ENCODE data around the gene HAGH. TPM values are rescaled to one million over a fixed set of nuclear protein-coding genes. Genes with fewer than 3 reads are reported as not detected.

The HAGH gene
- total and polyA plus RNA-seq, 9 of the 15 experiments (the other 6 are each of a cell fraction or from before 2014, with no cell fraction given) = 0.46 to 35.1 (median 16.8) TPM

DNA sequence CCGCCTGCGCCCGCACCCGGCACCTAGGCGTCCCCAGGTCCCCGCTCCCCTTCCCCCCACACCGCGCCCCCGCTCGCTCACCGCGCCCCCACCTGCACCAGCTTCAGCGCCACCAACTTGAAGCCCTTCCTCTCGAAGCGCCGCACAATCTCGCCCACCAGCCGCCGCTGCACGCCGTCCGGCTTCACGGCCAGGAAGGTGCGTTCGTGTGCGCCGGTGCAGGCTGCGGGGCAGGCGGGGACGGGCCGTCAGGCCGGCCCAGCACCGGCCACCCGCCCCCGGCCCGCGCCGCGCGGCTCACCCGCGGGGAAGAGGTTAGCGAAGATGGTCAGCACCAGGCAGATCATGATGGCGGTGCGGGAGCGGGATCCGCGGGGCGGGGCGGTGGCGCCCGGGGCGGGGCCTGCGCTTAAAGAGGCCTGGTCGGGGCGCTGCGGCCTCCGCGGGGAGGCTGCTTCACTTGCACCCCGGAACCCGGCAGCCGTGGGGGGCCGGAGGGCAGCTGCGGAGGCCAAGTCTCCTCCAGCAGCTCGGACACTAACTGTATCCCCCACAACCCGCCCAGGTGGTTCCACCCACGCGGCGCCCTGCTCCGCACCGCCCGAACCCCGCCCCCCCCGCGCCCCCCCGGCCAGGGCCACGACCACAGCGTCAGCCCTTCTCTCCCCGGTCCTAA, 55.3 kb downstream of the HAGH start, which contains the start of gene NME3 (continued):
- TF ChIP-seq, protein P1, sequence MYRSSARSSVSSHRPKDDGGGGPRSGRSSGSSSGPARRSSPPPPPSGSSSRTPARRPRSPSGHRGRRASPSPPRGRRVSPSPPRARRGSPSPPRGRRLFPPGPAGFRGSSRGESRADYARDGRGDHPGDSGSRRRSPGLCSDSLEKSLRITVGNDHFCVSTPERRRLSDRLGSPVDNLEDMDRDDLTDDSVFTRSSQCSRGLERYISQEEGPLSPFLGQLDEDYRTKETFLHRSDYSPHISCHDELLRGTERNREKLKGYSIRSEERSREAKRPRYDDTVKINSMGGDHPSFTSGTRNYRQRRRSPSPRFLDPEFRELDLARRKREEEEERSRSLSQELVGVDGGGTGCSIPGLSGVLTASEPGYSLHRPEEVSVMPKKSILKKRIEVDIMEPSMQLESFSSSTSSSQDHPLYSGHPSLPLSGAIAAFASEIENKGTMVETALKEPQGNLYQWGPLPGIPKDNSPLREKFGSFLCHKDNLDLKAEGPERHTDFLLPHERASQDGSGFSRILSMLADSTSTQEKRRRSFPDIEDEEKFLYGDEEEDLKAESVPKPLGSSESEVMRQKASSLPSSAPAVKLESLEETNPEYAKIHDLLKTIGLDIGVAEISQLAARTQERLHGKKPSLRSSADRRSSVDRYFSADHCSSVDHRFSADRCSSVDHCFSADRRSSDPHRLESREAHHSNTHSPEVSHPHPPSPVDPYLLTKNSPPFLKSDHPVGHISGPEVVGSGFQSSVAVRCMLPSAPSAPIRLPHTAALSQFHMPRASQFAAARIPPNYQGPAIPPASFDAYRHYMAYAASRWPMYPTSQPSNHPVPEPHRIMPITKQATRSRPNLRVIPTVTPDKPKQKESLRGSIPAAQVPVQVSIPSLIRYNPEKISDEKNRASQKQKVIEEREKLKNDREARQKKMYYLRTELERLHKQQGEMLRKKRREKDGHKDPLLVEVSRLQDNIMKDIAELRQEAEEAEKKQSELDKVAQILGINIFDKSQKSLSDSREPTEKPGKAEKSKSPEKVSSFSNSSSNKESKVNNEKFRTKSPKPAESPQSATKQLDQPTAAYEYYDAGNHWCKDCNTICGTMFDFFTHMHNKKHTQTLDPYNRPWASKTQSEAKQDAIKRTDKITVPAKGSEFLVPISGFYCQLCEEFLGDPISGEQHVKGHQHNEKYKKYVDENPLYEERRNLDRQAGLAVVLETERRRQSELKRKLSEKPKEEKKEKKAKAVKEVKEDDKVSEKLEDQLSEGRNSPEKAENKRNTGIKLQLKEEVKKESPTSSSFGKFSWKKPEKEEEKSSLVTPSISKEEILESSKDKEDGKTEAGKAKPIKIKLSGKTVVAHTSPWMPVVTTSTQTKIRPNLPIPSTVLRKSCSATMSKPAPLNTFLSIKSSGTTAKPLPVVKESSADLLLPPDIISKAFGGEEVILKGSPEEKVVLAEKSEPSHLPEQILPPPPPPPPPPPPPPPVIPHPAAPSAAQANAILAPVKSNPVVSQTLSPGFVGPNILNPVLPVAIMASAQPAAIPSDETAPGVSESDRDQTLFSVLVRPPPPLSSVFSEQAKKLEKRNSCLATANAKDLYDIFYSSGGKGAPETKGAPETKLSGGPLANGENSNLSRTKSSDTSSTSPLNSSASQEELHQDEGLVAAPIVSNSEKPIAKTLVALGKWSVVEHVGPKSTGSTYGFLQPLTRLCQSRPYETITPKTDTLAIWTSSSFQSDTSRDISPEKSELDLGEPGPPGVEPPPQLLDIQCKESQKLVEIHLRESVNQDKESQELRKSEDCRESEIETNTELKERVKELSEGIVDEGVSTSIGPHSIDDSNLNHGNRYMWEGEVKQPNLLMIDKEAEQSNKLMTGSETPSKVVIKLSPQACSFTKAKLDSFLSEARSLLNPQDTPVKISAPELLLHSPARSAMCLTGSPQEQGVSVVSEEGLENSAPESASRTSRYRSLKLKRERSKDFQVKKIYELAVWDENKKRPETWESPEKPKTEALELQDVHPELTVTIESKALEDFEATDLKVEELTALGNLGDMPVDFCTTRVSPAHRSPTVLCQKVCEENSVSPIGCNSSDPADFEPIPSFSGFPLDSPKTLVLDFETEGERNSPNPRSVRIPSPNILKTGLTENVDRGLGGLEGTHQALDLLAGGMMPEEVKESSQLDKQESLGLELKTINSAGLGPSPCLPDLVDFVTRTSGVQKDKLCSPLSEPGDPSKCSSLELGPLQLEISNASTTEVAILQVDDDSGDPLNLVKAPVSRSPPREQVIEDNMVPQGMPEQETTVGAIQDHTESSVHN (IDR thresholded peaks at IDR 0.05; ENCODE audit: borderline replicate concordance in 1 of 2, low read depth in 1 of 2) = no peak
- TF ChIP-seq CHD2 (IDR thresholded peaks at IDR 0.05; ENCODE audit: low read depth, low read length) (no peak), ZNF3 (CRISPR knock-in tag; IDR thresholded peaks at IDR 0.05) (no peak), BRCA1 (IDR thresholded peaks at IDR 0.05) (no peak), BRCA1 (CRISPR knock-in tag; IDR thresholded peaks at IDR 0.05) (no peak), NR4A1 (CRISPR knock-in tag; IDR thresholded peaks at IDR 0.05) (no peak), NR4A1 (tag; IDR thresholded peaks at IDR 0.05) (no peak), FOXJ2 (tag; IDR thresholded peaks at IDR 0.05) (no peak), SRF (CRISPR knock-in tag; IDR thresholded peaks at IDR 0.05) (no peak), ZNF830 (CRISPR knock-in tag; IDR thresholded peaks at IDR 0.05) (no peak), NR2C1 (IDR thresholded peaks at IDR 0.05) (no peak), NR2C1 (tag; IDR thresholded peaks at IDR 0.05) (no peak), ZNF589 (CRISPR knock-in tag; IDR thresholded peaks at IDR 0.05; ENCODE audit: low read depth) (no peak)
- TF ChIP-seq, protein P2, sequence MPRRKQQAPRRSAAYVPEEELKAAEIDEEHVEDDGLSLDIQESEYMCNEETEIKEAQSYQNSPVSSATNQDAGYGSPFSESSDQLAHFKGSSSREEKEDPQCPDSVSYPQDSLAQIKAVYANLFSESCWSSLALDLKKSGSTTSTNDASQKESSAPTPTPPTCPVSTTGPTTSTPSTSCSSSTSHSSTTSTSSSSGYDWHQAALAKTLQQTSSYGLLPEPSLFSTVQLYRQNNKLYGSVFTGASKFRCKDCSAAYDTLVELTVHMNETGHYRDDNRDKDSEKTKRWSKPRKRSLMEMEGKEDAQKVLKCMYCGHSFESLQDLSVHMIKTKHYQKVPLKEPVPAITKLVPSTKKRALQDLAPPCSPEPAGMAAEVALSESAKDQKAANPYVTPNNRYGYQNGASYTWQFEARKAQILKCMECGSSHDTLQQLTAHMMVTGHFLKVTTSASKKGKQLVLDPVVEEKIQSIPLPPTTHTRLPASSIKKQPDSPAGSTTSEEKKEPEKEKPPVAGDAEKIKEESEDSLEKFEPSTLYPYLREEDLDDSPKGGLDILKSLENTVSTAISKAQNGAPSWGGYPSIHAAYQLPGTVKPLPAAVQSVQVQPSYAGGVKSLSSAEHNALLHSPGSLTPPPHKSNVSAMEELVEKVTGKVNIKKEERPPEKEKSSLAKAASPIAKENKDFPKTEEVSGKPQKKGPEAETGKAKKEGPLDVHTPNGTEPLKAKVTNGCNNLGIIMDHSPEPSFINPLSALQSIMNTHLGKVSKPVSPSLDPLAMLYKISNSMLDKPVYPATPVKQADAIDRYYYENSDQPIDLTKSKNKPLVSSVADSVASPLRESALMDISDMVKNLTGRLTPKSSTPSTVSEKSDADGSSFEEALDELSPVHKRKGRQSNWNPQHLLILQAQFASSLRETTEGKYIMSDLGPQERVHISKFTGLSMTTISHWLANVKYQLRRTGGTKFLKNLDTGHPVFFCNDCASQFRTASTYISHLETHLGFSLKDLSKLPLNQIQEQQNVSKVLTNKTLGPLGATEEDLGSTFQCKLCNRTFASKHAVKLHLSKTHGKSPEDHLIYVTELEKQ (CRISPR knock-in tag; IDR thresholded peaks at IDR 0.05) = no peak
- TF ChIP-seq, protein P3, sequence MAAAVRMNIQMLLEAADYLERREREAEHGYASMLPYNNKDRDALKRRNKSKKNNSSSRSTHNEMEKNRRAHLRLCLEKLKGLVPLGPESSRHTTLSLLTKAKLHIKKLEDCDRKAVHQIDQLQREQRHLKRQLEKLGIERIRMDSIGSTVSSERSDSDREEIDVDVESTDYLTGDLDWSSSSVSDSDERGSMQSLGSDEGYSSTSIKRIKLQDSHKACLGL (CRISPR knock-in tag; IDR thresholded peaks at IDR 0.05; ENCODE audit: borderline replicate concordance, poor library complexity, severe bottlenecking) = no peak

All from K562 (cell line).